HCT116 (cell line): ENCODE measurements around the gene CNDP2. TPM values are rescaled to one million over a fixed set of nuclear protein-coding genes. Genes with fewer than 3 reads are reported as not detected.

Experiments used
- ATAC-seq: fragments of 200-7000 bp; cut with Tn5 transposase; 2 replicates; pipeline ENCODE4 v1.9.1; 2020; ENCODE audit warnings: mild to moderate bottlenecking, moderate library complexity
- BruUV-seq: library from RNA; stranded (reverse); fragments of 400-500 nt; replicated peaks from 2 replicates; lab custom pipeline; 2021; lab: Mats Ljungman, UMichigan
- CTCF ChIA-PET: fragments of 300-600 bp; sonication (Branson Sonifier 250); formaldehyde crosslinking; loops from one replicate; lab custom pipeline; 2021; ENCODE audit warnings: antibody characterized with exemption; lab: Charles Lee
- POLR2A ChIA-PET: fragments of 300-600, 350-600 bp; sonication (Branson Sonifier 250); formaldehyde crosslinking; loops from one replicate; lab custom pipeline; 2021; ENCODE audit warnings: antibody characterized with exemption; lab: Charles Lee
- RAD21 ChIA-PET, 2 experiments: fragments of 300-600 bp; sonication (Branson Sonifier 250); formaldehyde crosslinking; loops; one replicate each; lab custom pipeline; 2023; ENCODE audit warnings: low total read pairs in 2 of 2; ENCODE audit not compliant: uncharacterized antibody in 2 of 2, unreplicated experiment in 2 of 2, low non-redundant PET in 1 of 2; lab: Charles Lee
- DNase-seq: peaks from one replicate; pipeline ENCODE4 v3.0.0-alpha.2; 2010; ENCODE audit warnings: low read depth, low spot score
- H2AFZ ChIP-seq: fragments of 200-600 bp; shearing (Covaris generic), sonication (generic); 2 replicates; pipeline ENCODE4 v1.6.1; 2017; ENCODE audit warnings: low read depth, mixed run types, mixed read lengths, antibody characterized with exemption, low read length; ENCODE audit not compliant: poor library complexity, severe bottlenecking
- H3K27ac ChIP-seq: 2 replicates; pipeline ENCODE4 v1.5.1; 2012; ENCODE audit warnings: low read depth, low read length
- H3K27me3 ChIP-seq: fragments of 200-600 bp; sonication (generic); 2 replicates; pipeline ENCODE4 v1.6.1; 2016; ENCODE audit warnings: mixed run types, low read length, mixed read lengths; ENCODE audit not compliant: insufficient read depth
- H3K36me3 ChIP-seq, 2 experiments: fragments of 200-500 bp in 1 of 2; fragments of 200-600 bp in 1 of 2; sonication (Bioruptor generic) in 1 of 2; sonication (generic) in 1 of 2; 2 replicates each; pipeline versions ENCODE4 v1.5.1 to v1.6.1; 2014 to 2016; ENCODE audit warnings: low read length in 2 of 2, inconsistent platforms in 1 of 2, mixed read lengths in 1 of 2, mixed run types in 1 of 2; ENCODE audit not compliant: insufficient read depth in 2 of 2, control insufficient read depth in 1 of 2
- H3K4me1 ChIP-seq, 2 experiments: fragments of 200-600 bp in 1 of 2; sonication (generic) in 1 of 2; 2 replicates each; pipeline versions ENCODE4 v1.5.1 to v1.6.1; 2012 to 2017; ENCODE audit warnings: low read length in 2 of 2, inconsistent platforms in 1 of 2, mild to moderate bottlenecking in 1 of 2, mixed read lengths in 1 of 2, mixed run types in 1 of 2, moderate library complexity in 1 of 2; ENCODE audit not compliant: insufficient read depth in 2 of 2, control insufficient read depth in 1 of 2
- H3K4me2 ChIP-seq: fragments of 200-600 bp; sonication (generic); 2 replicates; pipeline ENCODE4 v1.6.1; 2017; ENCODE audit warnings: mixed run types, low read length, mixed read lengths
- H3K4me3 ChIP-seq, 2 experiments: fragments of 200-600 bp in 1 of 2; sonication (generic) in 1 of 2; replicated peaks in 1 of 2; 2 replicates each; pipeline ENCODE4 v1.5.1; 2011 to 2016; ENCODE audit warnings: low read length in 2 of 2, control low read depth in 1 of 2, low read depth in 1 of 2, mild to moderate bottlenecking in 1 of 2, mixed read lengths in 1 of 2, mixed run types in 1 of 2
- H3K79me2 ChIP-seq: fragments of 200-600 bp; sonication (generic); 2 replicates; pipeline ENCODE4 v1.6.1; 2017; ENCODE audit warnings: mild to moderate bottlenecking, mixed run types, low read length, moderate library complexity, mixed read lengths; ENCODE audit not compliant: insufficient read depth
- H3K9ac ChIP-seq: fragments of 200-600 bp; sonication (generic); 2 replicates; pipeline ENCODE4 v1.6.1; 2016; ENCODE audit warnings: low read length, mixed read lengths
- H3K9me2 ChIP-seq: fragments of 200-600 bp; sonication (generic), shearing (Covaris generic); 2 replicates; pipeline ENCODE4 v1.6.1; 2017; ENCODE audit warnings: mixed run types, mild to moderate bottlenecking, moderate library complexity; ENCODE audit not compliant: insufficient read depth
- H3K9me3 ChIP-seq, 2 experiments: fragments of 200-500 bp in 1 of 2; fragments of 200-600 bp in 1 of 2; sonication (Bioruptor generic) in 1 of 2; sonication (generic) in 1 of 2; 2 replicates each; pipeline ENCODE4 v1.6.1; 2014 to 2017; ENCODE audit warnings: low read length in 2 of 2, mixed read lengths in 2 of 2, inconsistent platforms in 1 of 2, low read depth in 1 of 2, mild to moderate bottlenecking in 1 of 2, mixed run types in 1 of 2, moderate library complexity in 1 of 2; ENCODE audit not compliant: control insufficient read depth in 1 of 2, insufficient read depth in 1 of 2
- H4K20me1 ChIP-seq: fragments of 200-600 bp; sonication (generic), shearing (Covaris generic); 2 replicates; pipeline ENCODE4 v1.6.1; 2017; ENCODE audit warnings: mixed run types, mild to moderate bottlenecking, moderate library complexity; ENCODE audit not compliant: insufficient read depth
- CEBPB ChIP-seq: IDR thresholded peaks from 2 replicates; pipeline ENCODE4 v1.6.1; 2012; ENCODE audit warnings: low read depth
- CTCF ChIP-seq, 3 experiments: fragments of 200-600 bp in 1 of 3; sonication (generic) in 1 of 3; IDR thresholded peaks in 2 of 3; conservative IDR thresholded peaks in 1 of 3; 2 replicates each; pipeline ENCODE4 v1.5.1; 2012 to 2017; ENCODE audit warnings: low read depth in 2 of 3, low read length in 2 of 3, antibody characterized with exemption in 1 of 3, borderline replicate concordance in 1 of 3, control low read depth in 1 of 3, mild to moderate bottlenecking in 1 of 3, mixed read lengths in 1 of 3, mixed run types in 1 of 3, moderate library complexity in 1 of 3; ENCODE audit not compliant: insufficient read depth in 1 of 3
- ELF1 ChIP-seq: IDR thresholded peaks from 2 replicates; pipeline ENCODE4 v1.6.1; 2012; ENCODE audit warnings: low read depth, borderline replicate concordance
- EZH2phosphoT487 ChIP-seq: fragments of 200-600 bp; IDR thresholded peaks from 2 replicates; pipeline ENCODE4 v1.6.1; 2018; ENCODE audit warnings: antibody characterized with exemption, borderline replicate concordance
- JUND ChIP-seq: IDR thresholded peaks from 2 replicates; pipeline ENCODE4 v1.6.1; 2012
- MAX ChIP-seq: IDR thresholded peaks from 2 replicates; pipeline ENCODE4 v1.6.1; 2012
- POLR2A ChIP-seq: IDR thresholded peaks from 2 replicates; pipeline ENCODE4 v1.7.0; 2011; ENCODE audit warnings: borderline replicate concordance; ENCODE audit not compliant: insufficient read depth, insufficient read length; ENCODE audit errors: extremely low read depth
- POLR2AphosphoS5 ChIP-seq: IDR thresholded peaks from 2 replicates; pipeline ENCODE4 v1.6.1; 2011; ENCODE audit warnings: mild to moderate bottlenecking, low read depth, low read length, moderate library complexity
- REST ChIP-seq: IDR thresholded peaks from 2 replicates; pipeline ENCODE4 v1.6.1; 2012; ENCODE audit warnings: low read depth
- SP1 ChIP-seq: IDR thresholded peaks from 2 replicates; pipeline ENCODE4 v1.6.1; 2012; ENCODE audit warnings: low read depth
- SRF ChIP-seq: IDR thresholded peaks from 2 replicates; pipeline ENCODE4 v1.6.1; 2012; ENCODE audit warnings: low read depth
- TCF7L2 ChIP-seq: IDR thresholded peaks from 2 replicates; pipeline ENCODE4 v1.7.0; 2011; ENCODE audit warnings: borderline replicate concordance, inconsistent platforms; ENCODE audit not compliant: insufficient read depth, insufficient read length; ENCODE audit errors: extremely low read depth
- YY1 ChIP-seq: IDR thresholded peaks from 2 replicates; pipeline ENCODE4 v1.6.1; 2011; ENCODE audit warnings: low read length, low read depth, moderate library complexity, mild to moderate bottlenecking; ENCODE audit not compliant: insufficient replicate concordance; ENCODE audit errors: extremely low read depth
- ZBTB33 ChIP-seq: IDR thresholded peaks from 2 replicates; pipeline ENCODE4 v1.6.1; 2011; ENCODE audit warnings: mild to moderate bottlenecking, low read length, moderate library complexity; ENCODE audit not compliant: insufficient replicate concordance; ENCODE audit errors: extremely low read depth
- ZNF274 ChIP-seq: fragments of 200-500 bp; sonication (Bioruptor generic); IDR thresholded peaks from 2 replicates; pipeline ENCODE4 v1.6.1; 2014; ENCODE audit warnings: mild to moderate bottlenecking, low read depth, low read length, inconsistent platforms
- intact Hi-C: fragments of 100-400 bp; cut with micrococcal nuclease; formaldehyde crosslinking; loops from 2 replicates; pipeline ENCODE4 v1.10.0; 2022
- total RNA-seq: library from RNA; stranded (reverse); gene quantifications from one replicate; pipeline ENCODE4 v1.2.1, GENCODE V29; 2021; ENCODE audit not compliant: unreplicated experiment

CNDP2 gene
- total RNA-seq, 1 experiment from 2014 or later = 112 TPM

- intact Hi-C loops = no loop called here
- DNase-seq (no peak), ATAC-seq (no peak)
- H3K9me2 ChIP-seq = no peaks in the 10 kb centered on the region
- TF ChIP-seq CEBPB (no peak), ZNF274 (no peak), POLR2A (no peak), TCF7L2 (no peak), ZBTB33 (no peak), ELF1 (no peak), SP1 (no peak), JUND (no peak), SRF (no peak), REST (no peak), POLR2AphosphoS5 (no peak), CTCF (IDR thresholded peaks at IDR 0.05 in 2 of 3, conservative IDR thresholded peaks at IDR 0.05 in 1 of 3; ENCODE audit: borderline replicate concordance in 1 of 3, insufficient read depth in 1 of 3, low read depth in 2 of 3, low read length in 2 of 3) (no peak), EZH2phosphoT487 (no peak), MAX (no peak), YY1 (no peak)
- no peak overlapping the region for H3K9ac ChIP-seq
- H3K79me2 ChIP-seq = no peaks in the 10 kb centered on the region
- no peaks in the 10 kb centered on the region for H3K9me3 ChIP-seq
- no peak overlapping the region for H3K4me2 ChIP-seq
- CTCF ChIA-PET = no interaction called here
- H2AFZ ChIP-seq = no peak overlapping the region
- no peak overlapping the region for H3K4me3 ChIP-seq
- BruUV-seq = no TSS peak
- POLR2A ChIA-PET = no interaction called here
- RAD21 ChIA-PET = no interaction called here
- no peaks in the 10 kb centered on the region for H3K4me1 ChIP-seq
- H3K27ac ChIP-seq = no peak overlapping the region
- H4K20me1 ChIP-seq = no peaks in the 10 kb centered on the region
- H3K27me3 ChIP-seq = no peaks in the 10 kb centered on the region; the same call in 1 of the 2 replicates
- H3K36me3 ChIP-seq = no peaks in the 10 kb centered on the region
These were observed 38.3 kb upstream of the CNDP2 start for GRCh38 chr18:74457725-74458421.
